Astrocyte (in vitro differentiated cells and primary cell): Measurements from ENCODE around the gene SIK1.
"Not testable (repeated sequence)": the region's sequence is repeated elsewhere in the genome, so short reads cannot be mapped to it uniquely, and the experiment has no call there.

Experiments
- CTCF ChIP-seq: IDR thresholded peaks from 2 replicates; pipeline ENCODE4 v1.5.1; 2011; ENCODE audit warnings: low read depth, mild to moderate bottlenecking, inconsistent platforms, low read length, moderate library complexity; ENCODE audit not compliant: insufficient read depth
- EZH2 ChIP-seq: IDR thresholded peaks from 2 replicates; pipeline ENCODE4 v1.6.1; 2012; ENCODE audit warnings: mild to moderate bottlenecking, low read length, inconsistent platforms; ENCODE audit not compliant: insufficient read depth

GRCh38 chr21:43460475-43460874, 33.5 kb upstream of the SIK1 start:
- not testable (repeated sequence) for TF ChIP-seq CTCF, EZH2
